Memory B cell (primary cell): ENCODE results near the gene SMC3.
"Not testable (repeated sequence)": the region's sequence is repeated elsewhere in the genome, so short reads cannot be mapped to it uniquely, and the experiment has no call there.

Source experiments
- ATAC-seq: fragments of 150-1000 bp; cut with Tn5 transposase; 2 replicates; pipeline ENCODE4 v1.10.0; 2021; ENCODE audit warnings: low read depth, mild to moderate bottlenecking, moderate library complexity
- DNase-seq, 2 donors: peaks; one replicate each; pipeline ENCODE4 v3.0.0; 2022; ENCODE audit warnings: low spot score in 2 of 2
- H3K27ac Mint-ChIP-seq: one replicate; pipeline ENCODE4 v1.8.0; 2022; ENCODE audit warnings: mild to moderate bottlenecking, moderate library complexity, mixed read lengths
- H3K27me3 Mint-ChIP-seq: one replicate; pipeline ENCODE4 v1.8.0; 2022; ENCODE audit warnings: mixed read lengths
- H3K36me3 Mint-ChIP-seq: one replicate; pipeline ENCODE4 v1.8.0; 2022; ENCODE audit warnings: mild to moderate bottlenecking, mixed read lengths
- H3K4me1 Mint-ChIP-seq: one replicate; pipeline ENCODE4 v1.8.0; 2022; ENCODE audit warnings: mixed read lengths
- H3K4me3 Mint-ChIP-seq: one replicate; pipeline ENCODE4 v1.8.0; 2022; ENCODE audit warnings: mild to moderate bottlenecking, moderate library complexity, mixed read lengths
- H3K9me3 Mint-ChIP-seq: one replicate; pipeline ENCODE4 v1.8.0; 2022; ENCODE audit warnings: mixed read lengths

SMC3 gene

DNA sequence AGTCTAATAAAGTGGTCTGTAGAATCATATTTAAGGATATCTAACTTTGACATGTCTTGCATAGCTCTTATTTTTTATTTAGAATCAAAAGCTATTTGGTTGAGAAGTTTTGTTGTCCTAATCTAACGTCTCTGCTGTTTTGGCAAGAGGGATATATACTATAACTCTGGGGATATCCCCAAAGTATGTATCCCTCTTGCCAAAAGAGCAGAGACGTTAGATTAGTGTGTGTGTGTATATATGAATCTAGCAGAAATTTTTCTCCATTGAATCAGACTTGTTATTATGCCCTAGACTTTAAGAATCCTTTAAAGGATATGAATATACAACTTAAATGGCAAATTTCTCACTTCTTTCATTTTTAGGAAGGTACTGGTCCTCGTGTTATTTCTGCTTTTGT lies 9.6 kb downstream of the SMC3 start:
- H3K27ac Mint-ChIP-seq: no peak overlapping the region
- peaks cover 5% of the 10 kb centered on the region for H3K4me1 Mint-ChIP-seq
- no peak overlapping the region for H3K4me3 Mint-ChIP-seq
- ATAC-seq: no peak
- H3K27me3 Mint-ChIP-seq: no peaks in the 10 kb centered on the region
- DNase-seq: no peak
- H3K36me3 Mint-ChIP-seq: peaks cover 16% of the 10 kb centered on the region
- no peaks in the 10 kb centered on the region for H3K9me3 Mint-ChIP-seq

DNA sequence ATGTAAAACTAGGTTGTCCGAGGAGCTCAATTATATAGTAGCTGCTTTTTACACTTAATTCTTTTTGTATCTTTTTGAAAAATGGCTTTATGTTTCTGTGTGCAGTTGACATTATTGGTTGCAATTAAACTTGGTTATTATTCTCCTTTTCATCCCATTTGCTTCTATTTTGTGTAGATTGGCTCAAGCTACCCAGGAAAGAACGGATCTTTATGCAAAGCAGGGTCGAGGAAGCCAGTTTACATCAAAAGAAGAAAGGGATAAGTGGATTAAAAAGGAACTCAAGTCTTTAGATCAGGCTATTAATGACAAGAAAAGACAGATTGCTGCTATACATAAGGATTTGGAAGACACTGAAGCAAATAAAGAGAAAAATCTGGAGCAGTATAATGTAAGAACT lies 16.5 kb downstream of the SMC3 start:
- Mint-ChIP-seq H3K27ac (no peak overlapping the region), H3K4me1 (no peaks in the 10 kb centered on the region), H3K9me3 (no peaks in the 10 kb centered on the region), H3K27me3 (no peaks in the 10 kb centered on the region), H3K4me3 (no peak overlapping the region), H3K36me3 (peaks cover 23% of the 10 kb centered on the region)
- ATAC-seq (no peak), DNase-seq (no peak)

DNA sequence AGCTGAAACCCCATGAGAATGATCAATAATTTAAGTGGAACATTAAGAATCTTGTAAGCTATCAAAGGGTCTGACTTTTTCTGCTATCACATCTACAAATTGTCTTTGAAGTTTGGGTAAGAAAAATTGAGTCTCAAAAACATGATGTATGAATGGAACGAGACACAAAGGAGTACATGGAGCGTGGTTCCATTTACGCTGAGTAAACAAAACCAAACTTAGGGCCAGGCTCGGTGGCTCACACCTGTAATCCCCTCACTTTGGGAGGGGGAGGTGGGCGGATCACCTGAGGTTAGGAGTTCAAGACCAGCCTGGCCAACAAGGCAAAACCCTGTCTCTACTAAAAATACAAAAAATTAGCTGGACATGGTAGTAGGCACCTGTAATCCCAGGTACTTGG lies 24.3 kb downstream of the SMC3 start:
- H3K36me3 Mint-ChIP-seq: peaks cover 21% of the 10 kb centered on the region
- DNase-seq: no peak
- H3K27ac Mint-ChIP-seq: no peak overlapping the region
- no peaks in the 10 kb centered on the region for H3K4me1 Mint-ChIP-seq
- ATAC-seq: no peak
- H3K4me3 Mint-ChIP-seq: no peak overlapping the region
- no peaks in the 10 kb centered on the region for H3K27me3 Mint-ChIP-seq
- no peaks in the 10 kb centered on the region for H3K9me3 Mint-ChIP-seq

DNA sequence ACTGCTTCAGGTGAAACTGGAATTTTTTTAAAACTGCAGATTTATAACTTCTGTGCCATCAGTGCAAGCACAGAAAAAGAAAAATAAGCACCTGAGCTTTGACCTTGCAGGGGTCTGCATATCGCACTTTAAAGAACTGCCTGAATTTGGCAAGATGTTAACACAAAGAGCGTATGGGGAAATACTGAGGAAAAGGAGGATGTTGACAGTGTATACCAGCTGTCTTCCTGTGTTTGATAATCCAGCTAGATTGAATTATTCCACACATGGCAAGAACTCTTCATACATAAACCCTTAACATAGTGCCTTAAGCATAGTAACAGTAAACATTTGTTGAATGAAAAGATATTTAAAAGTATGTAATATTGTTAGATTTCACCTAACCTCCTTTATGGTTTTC lies 30.0 kb downstream of the SMC3 start:
- Mint-ChIP-seq H3K9me3 (no peaks in the 10 kb centered on the region), H3K36me3 (peaks cover 17% of the 10 kb centered on the region), H3K4me3 (no peak overlapping the region), H3K4me1 (no peaks in the 10 kb centered on the region), H3K27me3 (no peaks in the 10 kb centered on the region), H3K27ac (peak overlapping the region; percentile 36)
- ATAC-seq (no peak), DNase-seq (no peak)

DNA sequence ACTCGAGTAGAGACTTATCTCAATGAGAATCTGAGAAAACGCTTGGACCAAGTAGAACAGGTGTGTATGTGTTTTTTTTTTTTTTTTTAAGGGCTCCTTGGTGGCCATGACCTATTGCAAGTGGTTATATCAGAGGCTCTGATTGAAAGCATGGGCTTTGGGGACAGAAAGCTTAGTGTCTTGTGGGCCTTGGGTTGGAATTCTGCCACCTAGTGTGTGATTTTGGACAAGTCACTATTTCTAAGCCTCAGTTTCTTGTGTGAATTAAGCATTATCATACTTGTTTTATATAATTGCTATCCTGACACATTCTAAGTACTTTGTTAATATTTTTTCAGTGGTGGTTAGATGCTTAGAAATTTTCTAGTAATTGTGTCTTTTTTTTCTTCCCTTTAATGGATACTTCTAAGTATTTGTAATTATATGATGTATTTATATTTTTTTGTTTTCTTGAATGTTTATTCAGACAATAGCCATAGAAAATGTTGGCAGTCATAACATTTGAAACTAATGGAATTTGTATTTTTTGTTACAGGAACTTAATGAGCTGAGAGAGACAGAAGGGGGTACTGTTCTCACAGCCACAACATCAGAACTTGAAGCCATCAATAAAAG lies 33.1 kb downstream of the SMC3 start:
- Mint-ChIP-seq H3K36me3 (peaks cover 19% of the 10 kb centered on the region), H3K27me3 (no peaks in the 10 kb centered on the region), H3K9me3 (no peaks in the 10 kb centered on the region), H3K4me1 (no peaks in the 10 kb centered on the region), H3K4me3 (no peak overlapping the region), H3K27ac (no peak overlapping the region)
- ATAC-seq: peak; percentile 72
- DNase-seq: peak in 1 of 2 donors; percentile 27

DNA sequence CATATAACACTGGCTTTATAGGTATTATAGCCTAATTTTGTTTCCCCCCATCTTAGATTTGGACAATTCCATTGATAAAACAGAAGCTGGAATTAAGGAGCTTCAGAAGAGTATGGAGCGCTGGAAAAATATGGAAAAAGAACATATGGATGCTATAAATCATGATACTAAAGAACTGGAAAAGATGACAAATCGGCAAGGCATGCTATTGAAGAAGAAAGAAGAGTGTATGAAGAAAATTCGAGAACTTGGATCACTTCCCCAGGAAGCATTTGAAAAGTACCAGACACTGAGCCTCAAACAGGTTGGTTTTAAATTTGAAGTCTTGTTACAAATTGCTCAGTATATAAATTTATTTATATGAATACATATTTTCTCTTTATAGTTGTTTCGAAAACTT lies 34.1 kb downstream of the SMC3 start:
- no peak overlapping the region for H3K27ac Mint-ChIP-seq

DNA sequence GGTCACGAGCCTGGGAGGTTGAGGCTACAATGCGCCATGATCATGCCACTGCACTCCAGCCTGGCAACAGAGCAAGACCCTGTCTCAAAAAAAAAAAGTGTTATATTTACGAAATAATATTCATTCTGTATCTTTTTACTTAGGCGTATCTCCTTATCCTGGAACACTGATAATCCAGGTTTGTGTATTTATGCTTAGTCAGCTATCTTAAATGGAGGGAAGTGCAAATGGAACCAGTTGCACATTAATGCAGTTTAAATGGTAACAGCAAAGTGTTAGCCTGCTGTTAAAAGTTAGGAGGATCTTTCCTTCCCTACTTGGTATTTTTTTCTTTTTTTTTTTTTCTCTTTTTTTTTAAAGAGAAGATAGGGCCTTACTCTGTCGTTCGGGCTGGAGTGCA lies 40.6 kb downstream of the SMC3 start:
- no peak overlapping the region for H3K27ac Mint-ChIP-seq
- H3K27me3 Mint-ChIP-seq: no peaks in the 10 kb centered on the region
- no peaks in the 10 kb centered on the region for H3K9me3 Mint-ChIP-seq
- H3K4me1 Mint-ChIP-seq: peaks cover 2% of the 10 kb centered on the region
- H3K36me3 Mint-ChIP-seq: peaks cover 7% of the 10 kb centered on the region
- no peak for ATAC-seq
- DNase-seq: no peak
- no peak overlapping the region for H3K4me3 Mint-ChIP-seq

More for the DNA sequence above, 34.1 kb downstream of the SMC3 start:
- Mint-ChIP-seq H3K4me1 (no peaks in the 10 kb centered on the region), H3K9me3 (no peaks in the 10 kb centered on the region), H3K27me3 (no peaks in the 10 kb centered on the region), H3K4me3 (no peak overlapping the region), H3K36me3 (peaks cover 17% of the 10 kb centered on the region)
- DNase-seq (no peak), ATAC-seq (no peak)

DNA sequence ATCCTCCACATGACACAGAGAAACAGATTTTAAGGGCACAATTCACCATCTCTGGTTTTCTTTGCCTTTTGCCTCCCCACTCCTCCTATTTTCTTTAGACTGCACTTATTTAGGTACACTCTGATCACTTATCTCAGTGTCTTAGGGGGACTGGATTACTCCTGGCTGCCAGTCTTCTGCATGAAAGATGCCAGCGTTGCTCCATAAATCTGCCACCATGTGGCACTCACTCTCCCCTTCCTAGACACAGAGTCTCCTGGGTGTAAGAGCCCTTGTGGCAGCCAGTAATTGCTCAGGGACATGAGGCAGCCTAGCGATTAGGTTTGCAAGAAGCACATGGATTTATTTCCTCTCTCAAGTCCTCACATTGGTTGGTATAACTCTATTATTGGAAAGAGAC lies 42.1 kb downstream of the SMC3 start:
- no peak for DNase-seq

DNA sequence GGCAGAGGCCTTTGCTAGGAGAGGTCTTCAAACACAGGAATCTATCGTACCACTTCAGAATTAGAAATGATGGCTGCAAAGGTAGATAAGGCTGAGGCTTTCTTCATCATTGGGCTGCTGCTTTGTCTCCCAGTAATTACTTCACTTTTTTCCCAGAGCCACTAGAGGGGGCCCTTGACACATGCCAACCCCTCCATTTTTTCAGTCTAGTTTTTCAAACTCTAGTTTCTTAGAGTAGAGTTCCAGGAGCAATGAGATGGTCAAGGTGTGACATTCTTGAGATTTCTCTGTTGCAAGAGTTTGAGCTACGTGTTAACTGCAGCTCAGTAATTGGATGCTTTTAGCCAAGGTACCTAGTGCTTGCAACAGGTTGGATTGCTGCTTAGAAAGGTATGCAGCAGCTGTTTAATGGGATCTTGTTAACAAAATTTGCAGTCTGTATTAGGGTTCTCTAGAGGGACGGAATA lies 42.8 kb downstream of the SMC3 start:
- no peak overlapping the region for H3K27ac Mint-ChIP-seq
- ATAC-seq (peak; percentile 22), DNase-seq (peak; percentile 52 to 60)
- no peaks in the 10 kb centered on the region for H3K36me3 Mint-ChIP-seq
- H3K4me3 Mint-ChIP-seq: no peak overlapping the region
- no peaks in the 10 kb centered on the region for H3K27me3 Mint-ChIP-seq
- H3K9me3 Mint-ChIP-seq: no peaks in the 10 kb centered on the region
- H3K4me1 Mint-ChIP-seq: peaks cover 4% of the 10 kb centered on the region

More for the DNA sequence above, 42.1 kb downstream of the SMC3 start:
- H3K27ac Mint-ChIP-seq: no peak overlapping the region
- H3K27me3 Mint-ChIP-seq: no peaks in the 10 kb centered on the region
- ATAC-seq: no peak
- H3K4me1 Mint-ChIP-seq: peaks cover 4% of the 10 kb centered on the region
- no peaks in the 10 kb centered on the region for H3K9me3 Mint-ChIP-seq
- peaks cover 4% of the 10 kb centered on the region for H3K36me3 Mint-ChIP-seq
- no peak overlapping the region for H3K4me3 Mint-ChIP-seq

DNA sequence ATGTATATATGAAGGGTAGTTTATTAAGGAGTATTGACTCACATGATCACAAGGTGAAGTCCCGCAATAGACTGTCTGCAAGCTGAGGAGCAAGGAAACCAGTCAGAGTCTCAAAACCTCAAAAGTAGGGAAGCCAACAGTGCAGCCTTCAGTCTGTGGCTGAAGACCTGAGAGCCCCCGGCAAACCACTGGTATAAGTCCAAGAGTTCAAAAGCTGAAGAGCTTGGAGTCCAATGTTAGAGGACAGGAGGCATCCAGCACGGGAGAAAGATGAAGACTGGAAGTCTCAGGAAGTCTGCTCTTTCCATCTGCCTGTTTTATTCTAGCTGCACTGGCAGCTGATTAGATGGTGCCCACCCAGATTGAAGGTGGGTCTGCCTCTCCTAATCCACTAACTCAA lies 43.3 kb downstream of the SMC3 start:
- H3K36me3 Mint-ChIP-seq, H3K4me1 Mint-ChIP-seq, H3K27ac Mint-ChIP-seq, ATAC-seq, H3K9me3 Mint-ChIP-seq, DNase-seq, H3K27me3 Mint-ChIP-seq, H3K4me3 Mint-ChIP-seq: not testable (repeated sequence)

DNA sequence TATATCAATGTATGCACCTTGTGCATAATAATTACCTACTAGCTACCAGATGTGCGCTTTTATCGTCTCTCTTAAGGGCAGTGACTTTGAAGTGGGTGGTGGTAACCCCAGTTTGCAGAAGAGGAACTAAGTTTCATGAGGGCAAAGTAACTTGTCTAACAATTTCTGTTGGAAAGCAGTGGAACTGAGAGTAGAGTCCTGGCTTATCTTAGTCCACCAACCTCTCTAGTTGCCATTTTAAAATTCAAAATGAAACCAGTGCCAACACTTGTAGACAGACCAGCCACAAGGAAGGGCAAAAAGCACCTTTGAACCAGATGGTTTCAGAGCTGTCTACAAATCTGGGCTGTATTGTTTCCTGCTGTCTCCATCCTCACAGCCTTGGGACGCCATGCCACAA lies 44.6 kb downstream of the SMC3 start:
- no peaks in the 10 kb centered on the region for H3K9me3 Mint-ChIP-seq
- DNase-seq: peak in 1 of 2 donors; percentile 12
- H3K27me3 Mint-ChIP-seq: no peaks in the 10 kb centered on the region
- H3K36me3 Mint-ChIP-seq: no peaks in the 10 kb centered on the region
- peak; percentile 48 for ATAC-seq
- no peak overlapping the region for H3K27ac Mint-ChIP-seq
- no peak overlapping the region for H3K4me3 Mint-ChIP-seq
- H3K4me1 Mint-ChIP-seq: peaks cover 4% of the 10 kb centered on the region

DNA sequence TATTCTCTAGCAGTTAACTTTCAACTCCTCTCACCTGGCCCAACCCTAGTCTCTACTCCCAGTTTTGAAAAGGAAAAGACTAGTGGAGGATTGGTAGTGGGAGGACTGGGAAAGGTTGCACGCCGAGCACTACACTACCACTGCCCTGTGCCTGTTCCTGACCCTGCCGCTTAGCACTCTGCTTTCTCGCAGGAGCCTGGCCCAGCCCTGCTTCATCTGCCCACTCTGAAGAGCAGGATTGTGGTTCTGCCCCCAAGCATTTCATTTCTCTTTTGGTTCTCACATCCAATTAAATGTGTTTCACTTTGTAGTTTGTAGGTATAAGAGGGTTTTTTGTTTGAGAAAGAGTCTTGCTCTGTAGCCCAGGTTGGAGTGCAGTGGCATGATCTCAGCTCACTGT lies 45.1 kb downstream of the SMC3 start:
- Mint-ChIP-seq H3K27me3 (no peaks in the 10 kb centered on the region), H3K4me1 (peaks cover 6% of the 10 kb centered on the region), H3K4me3 (no peak overlapping the region), H3K36me3 (no peaks in the 10 kb centered on the region), H3K27ac (no peak overlapping the region), H3K9me3 (no peaks in the 10 kb centered on the region)
- ATAC-seq: no peak
- DNase-seq: no peak

DNA sequence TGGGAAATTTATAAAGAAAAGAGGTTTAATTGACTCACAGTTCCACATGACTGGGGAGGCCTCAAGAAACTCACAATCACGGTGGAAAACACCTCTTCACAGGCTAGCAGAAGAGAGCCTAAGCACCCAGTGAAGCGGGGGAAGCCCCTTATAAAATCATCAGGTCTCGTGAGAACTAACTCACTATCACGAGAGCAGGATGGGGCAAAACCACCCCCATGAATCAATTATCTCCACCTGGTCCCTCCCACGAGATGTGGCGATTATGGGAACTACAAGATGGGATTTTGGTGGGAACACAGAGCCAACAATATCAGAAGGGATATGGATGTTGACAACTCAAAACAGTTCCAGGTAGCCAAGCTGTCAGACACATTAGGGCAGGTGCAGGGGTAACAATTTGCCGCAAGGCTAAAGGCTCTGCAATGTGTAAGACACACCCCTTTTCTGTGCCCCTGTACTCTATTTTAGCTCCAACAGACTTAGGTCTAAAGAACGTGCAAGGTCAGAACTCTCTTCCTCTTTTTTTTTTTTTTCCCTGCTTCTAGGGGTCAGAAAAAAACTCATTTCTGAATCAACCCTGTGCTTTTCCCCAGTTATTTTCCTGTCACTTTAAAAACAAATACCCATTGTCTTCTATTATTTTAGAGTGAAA lies 46.0 kb downstream of the SMC3 start:
- ATAC-seq (peak; percentile 83), DNase-seq (peak in 1 of 2 donors; percentile 21)
- H3K4me3 Mint-ChIP-seq: peak overlapping the region; percentile 8
- peak overlapping the region; percentile 42 for H3K27ac Mint-ChIP-seq
- no peaks in the 10 kb centered on the region for H3K9me3 Mint-ChIP-seq
- H3K27me3 Mint-ChIP-seq: no peaks in the 10 kb centered on the region
- no peaks in the 10 kb centered on the region for H3K36me3 Mint-ChIP-seq
- H3K4me1 Mint-ChIP-seq: peaks cover 6% of the 10 kb centered on the region

DNA sequence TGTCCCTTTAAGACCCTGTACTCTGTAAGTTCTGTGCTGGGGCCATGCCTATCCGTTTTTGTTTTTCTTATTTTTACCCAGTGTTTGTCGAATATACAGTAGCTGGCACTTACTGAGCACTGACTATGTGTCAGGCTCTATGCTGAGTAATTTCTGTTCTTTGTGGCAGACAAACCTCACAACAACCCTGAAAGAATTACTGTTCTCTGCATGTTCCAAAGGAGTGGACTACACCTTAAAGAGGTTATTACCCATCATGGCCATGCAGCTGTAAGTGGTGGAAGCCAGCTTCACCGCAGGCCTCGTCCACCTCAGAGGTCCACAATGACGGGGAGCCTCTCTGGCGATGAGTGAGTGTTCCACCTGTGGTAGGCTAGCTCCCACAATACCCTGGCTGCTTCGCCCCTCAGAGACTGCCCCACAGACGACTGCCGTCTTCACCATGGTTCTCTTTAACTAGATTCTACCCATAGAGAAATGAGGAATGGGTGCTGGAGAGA lies 46.6 kb downstream of the SMC3 start:
- H3K4me1 Mint-ChIP-seq: peaks cover 6% of the 10 kb centered on the region
- ATAC-seq: no peak

More for the DNA sequence above, 46.6 kb downstream of the SMC3 start:
- no peak for DNase-seq
- no peak overlapping the region for H3K27ac Mint-ChIP-seq
- no peaks in the 10 kb centered on the region for H3K36me3 Mint-ChIP-seq
- H3K4me3 Mint-ChIP-seq: no peak overlapping the region
- H3K27me3 Mint-ChIP-seq: no peaks in the 10 kb centered on the region
- no peaks in the 10 kb centered on the region for H3K9me3 Mint-ChIP-seq
